ENCODE results near the gene CENPV.
"Not testable (repeated sequence)": the region's sequence is repeated elsewhere in the genome, so short reads cannot be mapped to it uniquely, and the experiment has no call there.

The CENPV gene

GRCh38 chr17:16353317-16354174 lies at the start of gene CENPV:
TSS of gene CENPV (minus strand) at chr17:16353469. CDS start at chr17:16353436, 33 bp downstream.
- DNase-seq, result no peak

- no peak for DNase-seq
Observed at GRCh38 chr17:16398270-16399267, 45.3 kb upstream of the CENPV start.

DNA sequence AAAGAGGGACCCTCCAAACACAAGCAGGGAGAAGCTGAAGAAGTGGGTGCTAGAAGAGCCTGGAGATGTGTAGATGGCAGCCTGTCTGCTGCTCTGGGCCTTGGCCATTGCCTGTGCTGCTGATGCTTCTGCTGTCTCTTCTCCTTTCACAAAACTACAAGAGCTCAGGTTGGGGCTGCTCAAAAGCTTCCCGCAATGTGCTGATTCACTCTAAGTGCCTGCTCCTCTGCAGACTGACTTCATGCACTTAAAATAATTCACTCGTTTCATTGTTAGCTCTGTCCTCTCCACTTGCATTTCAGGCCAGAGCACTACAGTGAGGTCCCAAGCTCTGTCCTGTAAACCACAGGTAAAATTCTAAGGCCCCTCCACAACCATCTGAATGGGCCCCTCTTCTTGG lies 43.4 kb upstream of the CENPV start:
- DNase-seq, result not testable (repeated sequence)

GRCh38 chr17:16395887-16396286 lies 42.6 kb upstream of the CENPV start:
- not testable (repeated sequence) for DNase-seq

DNA sequence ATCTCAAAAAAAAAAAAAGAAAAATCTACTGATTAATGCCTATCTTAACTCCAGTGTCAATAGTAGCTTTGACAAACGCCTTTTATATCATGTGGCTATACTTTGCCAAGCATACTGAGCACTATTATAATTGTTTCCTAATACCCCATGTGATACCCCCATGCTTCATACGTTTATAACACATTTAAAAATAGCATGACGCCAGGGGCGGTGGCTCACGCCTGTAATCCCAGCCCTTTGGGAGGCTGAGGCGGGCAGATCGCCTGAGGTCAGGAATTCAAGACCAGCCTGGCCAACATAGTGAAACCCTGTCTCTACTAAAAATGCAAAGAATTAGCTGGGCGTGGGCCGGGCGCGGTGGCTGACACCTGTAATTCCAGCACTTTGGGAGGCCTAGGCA lies 39.2 kb upstream of the CENPV start:
- DNase-seq, result not testable (repeated sequence)

- DNase-seq, result no peak
Observed at GRCh38 chr17:16391451-16391850, 38.2 kb upstream of the CENPV start.

DNA sequence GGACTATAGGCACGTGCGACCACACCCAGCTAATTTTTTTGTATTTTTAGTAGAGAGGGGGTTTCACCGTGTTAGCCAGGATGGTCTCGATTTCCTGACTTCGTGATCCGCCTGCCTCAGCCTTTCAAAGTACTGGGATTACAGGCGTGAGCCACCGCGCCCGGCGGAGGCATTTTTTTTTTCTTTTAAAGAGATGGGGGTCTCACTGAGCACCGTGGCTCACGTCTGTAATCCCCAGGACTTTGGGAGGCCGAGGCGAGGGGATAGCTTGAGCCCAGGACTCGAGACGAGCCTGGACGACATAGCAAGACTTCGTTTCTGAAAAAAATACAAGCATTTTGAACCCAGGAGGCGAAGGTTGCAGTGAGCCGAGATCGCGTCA lies 32.8 kb upstream of the CENPV start:
- DNase-seq, result not testable (repeated sequence)

- DNase-seq, result no peak
Observed at GRCh38 chr17:16384557-16384956, 31.3 kb upstream of the CENPV start.

DNA sequence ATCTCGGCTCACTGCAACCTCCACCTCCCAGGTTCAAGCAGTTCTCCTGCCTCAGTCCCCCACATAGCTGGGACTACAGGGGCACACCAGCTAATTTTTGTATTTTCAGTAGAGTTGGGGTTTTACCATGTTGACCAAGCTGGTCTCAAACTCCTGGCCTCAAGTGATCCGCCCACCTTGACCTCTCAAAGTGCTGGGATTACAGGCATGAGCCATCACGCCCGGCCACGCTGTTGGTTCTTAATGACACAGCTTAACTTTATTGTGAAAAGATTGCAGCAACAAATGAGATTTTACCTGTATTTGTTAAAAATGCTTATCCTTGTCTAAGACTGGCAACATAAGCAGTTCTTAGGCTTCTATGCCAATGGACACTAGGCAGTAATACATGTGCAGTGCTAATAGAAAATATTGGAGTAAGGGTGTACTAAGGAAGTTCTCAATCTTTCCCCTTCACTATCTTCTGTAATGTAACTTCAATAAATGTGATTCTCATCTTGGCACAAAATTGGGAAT lies 30.6 kb upstream of the CENPV start:
- no peak for DNase-seq

- DNase-seq, result no peak
Observed at GRCh38 chr17:16383216-16383615, 29.9 kb upstream of the CENPV start.

- DNase-seq, result no peak
Observed at GRCh38 chr17:16381496-16381820, 28.2 kb upstream of the CENPV start.

GRCh38 chr17:16380640-16381495 lies 27.6 kb upstream of the CENPV start, which contains the start of gene UBB:
TSS of gene UBB (plus strand) at chr17:16381091. CDS start at chr17:16381908, 817 bp downstream.
- no peak for DNase-seq

DNA sequence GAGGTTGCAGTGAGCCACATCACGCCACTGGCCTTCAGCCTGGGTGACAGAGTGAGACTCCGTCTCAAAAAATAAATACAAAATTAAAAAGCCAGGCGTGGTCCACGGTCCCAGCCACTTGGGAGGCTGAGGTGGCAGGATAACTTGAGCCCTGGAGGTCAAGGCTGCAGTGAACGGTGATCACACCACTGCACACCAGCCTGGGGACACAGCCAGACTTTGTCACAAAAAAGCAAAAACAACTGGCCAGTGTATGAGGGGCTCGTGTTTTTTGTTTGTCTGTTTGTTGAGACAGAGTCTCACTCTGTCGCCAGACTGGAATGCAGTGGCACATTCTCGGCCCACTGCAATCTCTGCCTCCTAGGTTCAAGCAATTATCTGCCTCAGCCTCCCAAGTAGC lies 26.4 kb upstream of the CENPV start:
- DNase-seq, result no peak

DNA sequence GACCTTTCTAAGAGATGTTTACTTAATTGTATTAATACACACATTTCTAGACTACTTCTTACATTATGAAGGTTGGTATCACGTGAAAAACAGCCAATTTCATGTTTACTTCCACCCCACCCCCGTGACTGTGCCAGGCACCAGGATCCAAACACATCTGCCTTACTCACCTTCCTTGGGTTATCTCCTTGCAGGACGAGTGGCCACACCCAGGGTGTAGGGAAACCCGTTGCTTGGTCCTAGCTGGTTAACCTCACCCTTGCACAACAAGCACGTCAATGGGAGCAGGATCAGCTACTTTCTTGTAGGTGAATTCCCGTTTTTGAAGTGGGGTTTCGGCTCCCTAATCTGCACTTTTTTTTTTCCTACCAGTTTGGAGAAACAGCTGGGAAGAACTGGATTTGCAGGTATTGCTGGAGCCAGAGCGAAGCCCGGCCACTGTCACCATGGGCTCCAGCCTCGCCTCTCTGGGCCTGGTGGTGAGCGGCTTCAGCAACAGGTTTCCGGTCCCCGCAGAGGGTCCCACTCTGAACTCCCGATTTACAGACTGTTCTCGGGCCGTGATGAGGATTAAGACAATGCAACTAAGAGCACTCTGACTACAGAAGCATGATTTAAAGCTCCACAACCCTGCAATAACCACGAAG lies 25.5 kb upstream of the CENPV start:
- DNase-seq, result no peak

GRCh38 chr17:16377941-16378341 lies 24.7 kb upstream of the CENPV start:
- DNase-seq, result no peak

- DNase-seq, result no peak
Observed at GRCh38 chr17:16374146-16374938, 21.1 kb upstream of the CENPV start.

- DNase-seq, result no peak
Observed at GRCh38 chr17:16371742-16372141, 18.5 kb upstream of the CENPV start.

DNA sequence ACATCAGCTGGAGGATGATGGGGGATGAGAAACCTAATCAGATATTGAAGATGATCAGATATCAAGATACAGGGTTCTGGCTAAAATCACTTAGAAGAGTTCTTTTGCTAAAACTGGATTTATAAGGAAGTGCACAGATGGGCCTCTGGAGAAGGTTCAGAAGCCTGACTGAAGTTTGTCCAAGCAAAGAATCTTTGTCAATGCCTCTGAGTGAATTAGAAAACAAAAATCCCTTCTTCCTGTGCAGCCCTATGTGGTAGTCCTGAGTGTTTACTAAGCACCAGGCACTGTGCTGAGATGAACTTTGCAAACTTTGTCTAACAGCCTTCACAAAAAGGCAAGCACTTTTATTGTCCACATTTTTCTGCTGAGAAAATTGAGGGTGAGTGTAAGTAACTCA lies 11.4 kb upstream of the CENPV start:
- no peak for DNase-seq

DNA sequence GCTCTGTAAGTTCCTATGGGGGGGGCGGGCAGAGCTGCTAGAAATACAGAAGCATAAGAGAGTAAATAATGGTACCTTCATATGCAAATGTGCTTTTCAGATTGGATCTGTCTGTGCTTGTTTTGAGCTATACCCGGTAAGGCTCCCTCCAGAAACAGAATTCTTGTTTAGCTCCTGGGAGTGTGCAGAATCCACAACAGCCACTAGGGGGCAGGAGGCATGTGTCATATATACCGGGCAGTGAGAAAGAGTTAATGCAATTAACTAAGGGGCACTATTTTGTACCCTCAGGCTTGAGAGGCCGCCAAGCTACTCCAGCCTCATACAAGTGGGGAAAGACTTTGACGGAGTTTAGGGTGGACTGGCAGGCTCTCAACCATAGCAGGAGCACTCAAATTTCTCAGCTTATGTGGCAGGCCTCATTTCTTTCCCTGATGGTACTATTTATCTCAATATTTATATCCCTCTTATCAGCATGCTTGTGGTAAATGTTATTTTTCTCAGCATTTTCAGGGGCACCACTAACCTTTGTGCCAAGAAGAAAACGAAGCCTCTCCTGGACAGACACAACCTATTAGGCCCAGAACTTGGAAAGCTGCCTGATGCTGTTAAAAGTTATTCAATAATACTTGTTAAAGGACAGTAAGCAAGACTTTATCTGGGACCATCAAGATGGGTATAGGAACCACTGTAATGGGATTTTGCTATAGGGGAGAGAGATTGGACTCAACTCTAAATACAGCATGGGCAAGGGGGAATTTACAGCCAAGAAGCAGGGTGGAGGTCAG lies 10.7 kb upstream of the CENPV start:
- DNase-seq, result no peak

GRCh38 chr17:16361874-16362273 lies 8.6 kb upstream of the CENPV start:
- DNase-seq, result no peak

Data from cortex of kidney (tissue), 1 donor.